ENCODE results near the gene IDE.

- TF ChIP-seq EZH2phosphoT487 (IDR thresholded peaks at IDR 0.05; ENCODE audit: insufficient read depth, low read depth), result no peak
- TF ChIP-seq EZH2 (IDR thresholded peaks at IDR 0.05; ENCODE audit: insufficient read depth, poor library complexity, severe bottlenecking), result no peak
Observed at GRCh38 chr10:92569071-92569470, 4.8 kb downstream of the IDE start.

Data from GM23248 (cell line).